Measurements from ENCODE around the gene OSBPL10. TPM values are rescaled to one million over a fixed set of nuclear protein-coding genes. Genes with fewer than 3 reads are reported as not detected.
"Not testable (repeated sequence)": the region's sequence is repeated elsewhere in the genome, so short reads cannot be mapped to it uniquely, and the experiment has no call there.

Gene OSBPL10
- total and polyA plus RNA-seq, 4 experiments from 2014 or later, result 0.95 TPM; not detected in 3

GRCh38 chr3:31793821-31794220 lies 187.2 kb downstream of the OSBPL10 start:
- no peaks in the 10 kb centered on the region for H3K36me3 Mint-ChIP-seq
- no peak for DNase-seq
- Histone ChIP-seq H3K4me3 (ENCODE audit: low read length in 2 of 2) (no peak overlapping the region), H3K36me3 (ENCODE audit: insufficient read depth, low read length) (no peaks in the 10 kb centered on the region), H3K4me1 (ENCODE audit: insufficient read depth, low read length) (no peaks in the 10 kb centered on the region), H3K27me3 (ENCODE audit: insufficient read depth, low read length) (no peaks in the 10 kb centered on the region), H3K9me3 (ENCODE audit: control insufficient read depth in 1 of 2, low read length in 2 of 2) (no peaks in the 10 kb centered on the region), H3K27ac (ENCODE audit: low read depth, low read length) (no peak overlapping the region)
- CTCF ChIA-PET (ENCODE audit: partially characterized antibody), result no interaction called here
- H3K9me3 Mint-ChIP-seq, result peaks cover 0 to 3% (median 0%) of the 10 kb centered on the region in 8 donors
- H3K4me1 Mint-ChIP-seq, result no peaks in the 10 kb centered on the region
- H3K27me3 Mint-ChIP-seq, result peaks cover 0 to 1% of the 10 kb centered on the region in 2 donors
- intact Hi-C loops (cut with micrococcal nuclease), result no loop called here
- H3K27ac Mint-ChIP-seq, result no peak overlapping the region
- POLR2A ChIA-PET (ENCODE audit: partially characterized antibody), result no interaction called here
- no peak overlapping the region for H3K4me3 Mint-ChIP-seq

GRCh38 chr3:31791090-31791430 lies 190.0 kb downstream of the OSBPL10 start:
- DNase-seq, result no peak
- Histone ChIP-seq H3K9me3 (ENCODE audit: control insufficient read depth in 1 of 2, low read length in 2 of 2) (no peaks in the 10 kb centered on the region), H3K4me1 (ENCODE audit: insufficient read depth, low read length) (no peaks in the 10 kb centered on the region), H3K36me3 (ENCODE audit: insufficient read depth, low read length) (no peaks in the 10 kb centered on the region), H3K27ac (ENCODE audit: low read depth, low read length) (no peak overlapping the region), H3K27me3 (ENCODE audit: insufficient read depth, low read length) (no peaks in the 10 kb centered on the region), H3K4me3 (ENCODE audit: low read length in 2 of 2) (no peak overlapping the region)
- POLR2A ChIA-PET (ENCODE audit: partially characterized antibody), result no interaction called here
- H3K4me3 Mint-ChIP-seq, result no peak overlapping the region
- CTCF ChIA-PET (ENCODE audit: partially characterized antibody), result no interaction called here
- intact Hi-C loops (cut with micrococcal nuclease), result no loop called here
- H3K9me3 Mint-ChIP-seq, result peaks cover 0 to 3% (median 0%) of the 10 kb centered on the region in 8 donors
- no peaks in the 10 kb centered on the region for H3K36me3 Mint-ChIP-seq
- no peak overlapping the region for H3K27ac Mint-ChIP-seq
- H3K4me1 Mint-ChIP-seq, result no peaks in the 10 kb centered on the region
- no peaks in the 10 kb centered on the region for H3K27me3 Mint-ChIP-seq

GRCh38 chr3:31790193-31791089 lies 190.6 kb downstream of the OSBPL10 start:
- Histone ChIP-seq H3K27me3 (ENCODE audit: insufficient read depth, low read length) (no peaks in the 10 kb centered on the region), H3K4me3 (ENCODE audit: low read length in 2 of 2) (no peak overlapping the region), H3K27ac (ENCODE audit: low read depth, low read length) (no peak overlapping the region), H3K4me1 (ENCODE audit: insufficient read depth, low read length) (no peaks in the 10 kb centered on the region), H3K36me3 (ENCODE audit: insufficient read depth, low read length) (no peaks in the 10 kb centered on the region), H3K9me3 (ENCODE audit: control insufficient read depth in 1 of 2, low read length in 2 of 2) (no peaks in the 10 kb centered on the region)
- Mint-ChIP-seq H3K9me3 (no peaks in the 10 kb centered on the region), H3K4me3 (no peak overlapping the region), H3K36me3 (no peaks in the 10 kb centered on the region), H3K27me3 (no peaks in the 10 kb centered on the region), H3K27ac (no peak overlapping the region), H3K4me1 (no peaks in the 10 kb centered on the region)
- CTCF ChIA-PET (ENCODE audit: partially characterized antibody), result no interaction called here
- POLR2A ChIA-PET (ENCODE audit: partially characterized antibody), result no interaction called here
- DNase-seq, result no peak
- intact Hi-C loops (cut with micrococcal nuclease), result no loop called here

GRCh38 chr3:31789429-31789828 lies 191.6 kb downstream of the OSBPL10 start:
- Histone ChIP-seq H3K27ac (ENCODE audit: low read depth, low read length) (no peak overlapping the region), H3K4me1 (ENCODE audit: insufficient read depth, low read length) (no peaks in the 10 kb centered on the region), H3K4me3 (ENCODE audit: low read length in 2 of 2) (no peak overlapping the region), H3K27me3 (ENCODE audit: insufficient read depth, low read length) (no peaks in the 10 kb centered on the region), H3K9me3 (ENCODE audit: control insufficient read depth in 1 of 2, low read length in 2 of 2) (no peaks in the 10 kb centered on the region), H3K36me3 (ENCODE audit: insufficient read depth, low read length) (no peaks in the 10 kb centered on the region)
- Mint-ChIP-seq H3K36me3 (no peaks in the 10 kb centered on the region), H3K9me3 (no peaks in the 10 kb centered on the region), H3K4me3 (no peak overlapping the region), H3K4me1 (no peaks in the 10 kb centered on the region), H3K27me3 (no peaks in the 10 kb centered on the region), H3K27ac (no peak overlapping the region)
- intact Hi-C loops (cut with micrococcal nuclease), result no loop called here
- CTCF ChIA-PET (ENCODE audit: partially characterized antibody), result no interaction called here
- POLR2A ChIA-PET (ENCODE audit: partially characterized antibody), result no interaction called here
- DNase-seq, result no peak

GRCh38 chr3:31785734-31786133 lies 195.3 kb downstream of the OSBPL10 start:
- H3K9me3 ChIP-seq (ENCODE audit: control insufficient read depth in 1 of 2, low read length in 2 of 2), result no peaks in the 10 kb centered on the region
- no peaks in the 10 kb centered on the region for H3K4me1 ChIP-seq (ENCODE audit: insufficient read depth, low read length)
- H3K4me3 Mint-ChIP-seq, result no peak overlapping the region
- POLR2A ChIA-PET (ENCODE audit: partially characterized antibody), result no interaction called here
- H3K27me3 ChIP-seq (ENCODE audit: insufficient read depth, low read length), result no peaks in the 10 kb centered on the region
- DNase-seq, result no peak
- H3K4me3 ChIP-seq (ENCODE audit: low read length in 2 of 2), result no peak overlapping the region
- no peak overlapping the region for H3K27ac ChIP-seq (ENCODE audit: low read depth, low read length)
- no peaks in the 10 kb centered on the region for H3K9me3 Mint-ChIP-seq
- no peaks in the 10 kb centered on the region for H3K36me3 Mint-ChIP-seq
- CTCF ChIA-PET (ENCODE audit: partially characterized antibody), result no interaction called here
- no peak overlapping the region for H3K27ac Mint-ChIP-seq
- no peaks in the 10 kb centered on the region for H3K36me3 ChIP-seq (ENCODE audit: insufficient read depth, low read length)
- H3K4me1 Mint-ChIP-seq, result no peaks in the 10 kb centered on the region
- intact Hi-C loops (cut with micrococcal nuclease), result no loop called here
- peaks cover 0 to 5% of the 10 kb centered on the region in 2 donors for H3K27me3 Mint-ChIP-seq

- Histone ChIP-seq H3K4me1 (ENCODE audit: insufficient read depth, low read length) (no peaks in the 10 kb centered on the region), H3K27me3 (ENCODE audit: insufficient read depth, low read length) (no peaks in the 10 kb centered on the region), H3K27ac (ENCODE audit: low read depth, low read length) (no peak overlapping the region), H3K4me3 (ENCODE audit: low read length in 2 of 2) (no peak overlapping the region), H3K9me3 (ENCODE audit: control insufficient read depth in 1 of 2, low read length in 2 of 2) (no peaks in the 10 kb centered on the region), H3K36me3 (ENCODE audit: insufficient read depth, low read length) (no peaks in the 10 kb centered on the region)
- CTCF ChIA-PET (ENCODE audit: partially characterized antibody), result no interaction called here
- Mint-ChIP-seq H3K4me3 (no peak overlapping the region), H3K36me3 (no peaks in the 10 kb centered on the region), H3K27ac (no peak overlapping the region), H3K4me1 (no peaks in the 10 kb centered on the region), H3K27me3 (peaks cover 0 to 5% of the 10 kb centered on the region in 2 donors), H3K9me3 (no peaks in the 10 kb centered on the region)
- DNase-seq, result no peak
- POLR2A ChIA-PET (ENCODE audit: partially characterized antibody), result no interaction called here
- intact Hi-C loops (cut with micrococcal nuclease), result no loop called here
These were observed 195.8 kb downstream of the OSBPL10 start for GRCh38 chr3:31785286-31785685.

GRCh38 chr3:31783851-31784250 lies 197.2 kb downstream of the OSBPL10 start:
- H3K4me3 Mint-ChIP-seq; CTCF ChIA-PET (ENCODE audit: partially characterized antibody); H3K27ac Mint-ChIP-seq; DNase-seq; H3K9me3 ChIP-seq (ENCODE audit: control insufficient read depth in 1 of 2, low read length in 2 of 2); H3K4me1 Mint-ChIP-seq; POLR2A ChIA-PET (ENCODE audit: partially characterized antibody); H3K36me3 Mint-ChIP-seq; intact Hi-C loops (cut with micrococcal nuclease); H3K27ac ChIP-seq (ENCODE audit: low read depth, low read length); H3K4me3 ChIP-seq (ENCODE audit: low read length in 2 of 2); H3K9me3 Mint-ChIP-seq; H3K4me1 ChIP-seq (ENCODE audit: insufficient read depth, low read length); H3K27me3 ChIP-seq (ENCODE audit: insufficient read depth, low read length); H3K36me3 ChIP-seq (ENCODE audit: insufficient read depth, low read length); H3K27me3 Mint-ChIP-seq: not testable (repeated sequence)

- POLR2A ChIA-PET (ENCODE audit: partially characterized antibody); H3K27ac Mint-ChIP-seq; CTCF ChIA-PET (ENCODE audit: partially characterized antibody): not testable (repeated sequence)
These were observed 198.8 kb downstream of the OSBPL10 start for GRCh38 chr3:31782306-31782705.

More at GRCh38 chr3:31782306-31782705, 198.8 kb downstream of the OSBPL10 start:
- H3K36me3 Mint-ChIP-seq; H3K4me1 Mint-ChIP-seq; H3K36me3 ChIP-seq (ENCODE audit: insufficient read depth, low read length); H3K4me3 Mint-ChIP-seq; H3K27me3 ChIP-seq (ENCODE audit: insufficient read depth, low read length); H3K27ac ChIP-seq (ENCODE audit: low read depth, low read length); H3K4me1 ChIP-seq (ENCODE audit: insufficient read depth, low read length); DNase-seq; H3K27me3 Mint-ChIP-seq; H3K4me3 ChIP-seq (ENCODE audit: low read length in 2 of 2); H3K9me3 ChIP-seq (ENCODE audit: control insufficient read depth in 1 of 2, low read length in 2 of 2); intact Hi-C loops (cut with micrococcal nuclease): not testable (repeated sequence)
- peaks cover 0 to 11% (median 1%) of the 10 kb centered on the region in 8 donors for H3K9me3 Mint-ChIP-seq
